Lower leg skin (tissue), 3 donors: ENCODE measurements around the gene C7.

ENCODE experiments used
- CTCF ChIP-seq, 3 donors: fragments of 450-650 bp; IDR thresholded peaks; one replicate each; pipeline ENCODE4 v1.5.1; 2016; ENCODE audit warnings: antibody characterized with exemption in 3 of 3, mild to moderate bottlenecking in 3 of 3, moderate library complexity in 2 of 3
- POLR2A ChIP-seq, 2 donors: fragments of 450-650 bp; IDR thresholded peaks; one replicate each; pipeline ENCODE4 v1.6.1; 2016 to 2017; ENCODE audit warnings: antibody characterized with exemption in 2 of 2, mild to moderate bottlenecking in 1 of 2, moderate library complexity in 1 of 2

GRCh38 chr5:40976836-40977235, 67.5 kb downstream of the C7 start:
- TF ChIP-seq CTCF (IDR thresholded peaks at IDR 0.05) (no peak), POLR2A (IDR thresholded peaks at IDR 0.05) (no peak)
